DND-41 (cell line): ENCODE data around the gene C2CD3.

Source experiments
- CTCF ChIP-seq: IDR thresholded peaks from 2 replicates; pipeline ENCODE4 v1.5.1; 2012; ENCODE audit warnings: borderline replicate concordance, low read length, moderate library complexity, mild to moderate bottlenecking; ENCODE audit not compliant: poor library complexity, severe bottlenecking; ENCODE audit errors: extremely low read depth
- EZH2 ChIP-seq: IDR thresholded peaks from 3 replicates; pipeline ENCODE4 v1.6.1; 2012; ENCODE audit warnings: borderline replicate concordance, low read depth, mild to moderate bottlenecking, moderate library complexity, low read length, inconsistent platforms; ENCODE audit not compliant: severe bottlenecking

DNA sequence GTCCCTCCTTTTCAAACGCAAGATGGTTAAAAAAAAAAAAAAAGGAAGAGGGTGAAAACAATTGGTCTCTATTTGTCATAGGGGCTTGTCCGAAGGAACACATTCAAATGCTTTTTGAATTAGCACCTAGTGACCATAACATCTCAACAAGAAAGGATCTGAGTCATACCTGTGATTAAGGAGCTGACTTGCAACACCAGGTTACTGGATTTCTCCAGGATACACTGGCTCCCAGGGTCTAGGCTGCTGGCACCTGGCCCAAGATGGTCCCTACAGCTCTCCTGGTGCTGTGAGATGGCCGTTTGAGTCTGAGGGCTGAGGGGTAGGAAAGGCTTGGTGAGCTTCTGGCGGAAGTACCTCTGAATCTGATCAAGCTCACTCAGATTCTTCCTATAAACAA is 133.5 kb downstream of the C2CD3 start:
- TF ChIP-seq EZH2, result no peak
- TF ChIP-seq CTCF, result no peak
